NCI-H187 treated with DMSO at 0.1 percent for 48 hours (cell line): ENCODE measurements around the gene POLR1D.
"Not testable (repeated sequence)": the region's sequence is repeated elsewhere in the genome, so short reads cannot be mapped to it uniquely, and the experiment has no call there.

Experiments used
- DNase-seq: peaks from one replicate; lab custom pipeline; 2025; lab: John Stamatoyannopoulos, UW

Gene POLR1D

DNA sequence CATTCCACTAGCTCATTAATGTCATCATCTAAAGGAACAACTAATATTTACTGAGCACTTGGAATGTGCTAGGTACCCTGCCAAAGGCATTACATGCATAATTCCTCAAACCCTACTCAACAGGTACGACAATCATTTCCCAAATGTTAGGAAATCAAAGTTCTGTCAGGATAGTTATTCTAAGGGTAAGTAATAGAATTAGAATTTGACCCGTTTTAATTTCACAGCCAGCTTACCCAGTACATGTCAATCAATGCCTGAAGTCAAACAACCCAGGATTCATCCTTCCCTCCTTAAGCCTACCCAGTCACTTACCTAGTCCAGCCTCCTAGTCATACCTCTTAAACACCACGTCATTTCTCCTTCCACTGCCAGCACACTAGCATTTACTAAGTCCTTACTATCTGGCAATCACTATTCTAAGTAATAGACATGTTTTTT, 3.8 kb upstream of the POLR1D start:
- no peak for DNase-seq

GRCh38 chr13:27619093-27619727, 2.5 kb upstream of the POLR1D start:
- no peak for DNase-seq

GRCh38 chr13:27619728-27620376, 1.8 kb upstream of the POLR1D start:
- no peak for DNase-seq

- peak; percentile 67 for DNase-seq
These were observed 1.1 kb upstream of the POLR1D start, which contains the start of gene LNX2 for GRCh38 chr13:27620377-27621115. Gene LNX2, minus strand, starts transcription at chr13:27620529. Its CDS starts 38,826 bp downstream, at chr13:27581703.

DNA sequence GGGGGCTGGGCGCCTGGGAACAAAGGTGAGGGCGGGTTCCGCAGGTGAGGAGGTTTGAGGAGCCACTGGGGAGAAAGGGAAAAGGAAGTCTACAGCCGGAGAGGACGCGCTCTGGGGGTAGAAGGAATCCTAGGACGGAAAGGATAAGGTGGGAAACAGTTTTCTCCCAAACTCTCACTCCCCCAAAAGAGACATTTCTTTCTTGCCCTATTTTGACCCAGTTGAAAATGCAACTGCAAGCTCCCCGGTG, 651 bp upstream of the POLR1D start:
- DNase-seq, result no peak

- DNase-seq, result no peak
These were observed 569 bp downstream of the POLR1D start for GRCh38 chr13:27622102-27622820.

DNA sequence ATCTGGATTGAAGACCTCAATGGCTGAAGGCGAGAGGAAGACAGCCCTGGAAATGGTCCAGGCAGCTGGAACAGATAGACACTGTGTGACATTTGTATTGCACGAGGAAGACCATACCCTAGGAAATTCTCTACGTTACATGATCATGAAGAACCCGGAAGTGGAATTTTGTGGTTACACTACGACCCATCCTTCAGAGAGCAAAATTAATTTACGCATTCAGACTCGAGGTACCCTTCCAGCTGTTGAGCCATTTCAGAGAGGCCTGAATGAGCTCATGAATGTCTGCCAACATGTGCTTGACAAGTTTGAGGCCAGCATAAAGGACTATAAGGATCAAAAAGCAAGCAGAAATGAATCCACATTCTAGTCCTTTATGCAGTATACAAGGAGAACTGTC, 1.2 kb downstream of the POLR1D start:
- no peak for DNase-seq

DNA sequence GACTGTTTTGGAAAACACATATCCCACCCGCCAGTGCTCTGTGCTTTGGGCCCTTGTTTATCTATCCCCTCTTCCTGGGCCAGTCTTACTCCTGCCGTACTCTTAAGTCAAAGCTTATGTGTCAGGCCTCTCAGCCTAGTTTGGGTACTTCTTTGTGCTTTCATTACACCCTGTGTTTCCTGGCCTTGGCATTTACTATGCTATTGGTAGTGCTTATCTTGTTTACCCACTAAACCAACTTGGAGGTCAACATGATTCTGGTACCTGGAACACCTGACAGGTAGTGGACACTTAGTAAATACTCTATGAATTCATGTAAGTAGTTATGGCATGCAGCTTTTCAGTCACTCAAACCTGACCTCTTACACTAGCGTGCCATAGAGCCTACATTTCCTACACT, 2.4 kb downstream of the POLR1D start:
- DNase-seq, result no peak

GRCh38 chr13:27625839-27626238, 4.1 kb downstream of the POLR1D start:
- DNase-seq, result no peak

- DNase-seq, result no peak
These were observed 5.7 kb downstream of the POLR1D start for GRCh38 chr13:27627380-27627779.

DNA sequence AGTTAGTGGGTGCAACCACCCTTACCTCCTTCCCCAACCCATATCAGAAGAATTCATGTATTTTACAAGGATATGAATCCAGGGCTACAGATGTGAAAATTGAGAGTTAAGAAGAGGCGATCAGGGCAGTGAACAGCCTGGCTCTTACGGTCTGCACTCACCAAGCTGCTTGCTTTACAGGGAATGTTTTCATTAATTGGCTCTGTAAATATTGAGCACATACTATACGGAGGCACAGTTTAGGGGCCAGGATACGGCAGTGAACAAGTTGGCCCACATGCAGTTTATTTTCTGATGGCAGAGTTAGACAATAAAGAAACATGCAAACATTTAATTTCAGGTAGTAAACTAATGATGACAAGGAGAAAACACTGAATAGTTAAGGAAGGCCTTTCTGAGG, 6.4 kb downstream of the POLR1D start:
- DNase-seq, result no peak

GRCh38 chr13:27628766-27629165, 7.1 kb downstream of the POLR1D start:
- DNase-seq, result not testable (repeated sequence)

DNA sequence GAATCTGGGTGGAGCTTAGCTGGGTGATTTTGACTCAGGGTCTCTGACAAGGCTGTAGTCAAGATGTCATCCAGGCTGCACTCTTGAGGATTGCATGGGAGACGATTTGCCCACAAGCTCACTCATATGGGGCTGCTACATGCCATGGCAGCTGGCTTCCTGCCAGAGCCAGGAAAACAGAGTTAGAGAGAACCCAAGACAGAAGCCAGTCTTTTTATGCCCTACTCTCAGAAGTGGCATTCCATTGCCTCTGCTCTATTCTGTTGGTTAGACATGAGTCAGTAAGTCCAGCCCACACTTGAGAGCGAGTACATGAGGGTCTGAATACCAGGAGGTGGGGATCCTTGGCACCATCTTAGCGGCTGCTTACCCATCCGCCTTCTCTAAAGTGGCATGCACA, 9.5 kb downstream of the POLR1D start:
- DNase-seq, result no peak

DNA sequence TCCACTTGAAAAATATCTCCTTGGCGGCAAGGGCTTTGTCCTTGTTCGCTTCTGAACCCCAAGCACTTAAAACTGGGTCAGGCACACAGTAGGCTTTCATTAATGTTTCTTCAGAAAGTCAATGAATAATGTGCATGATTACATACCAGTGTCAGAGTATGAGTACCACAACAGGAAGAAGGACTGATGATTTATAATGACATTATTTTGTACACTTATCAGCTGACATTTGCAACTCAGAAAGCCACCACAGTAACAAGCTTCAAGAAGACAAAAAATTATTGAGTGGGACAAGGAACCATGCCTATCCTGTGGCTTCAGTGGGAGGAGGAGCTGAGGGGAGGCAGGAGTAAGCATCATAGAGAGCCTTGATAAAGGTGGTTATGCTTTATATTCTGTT, 10.0 kb downstream of the POLR1D start:
- no peak for DNase-seq

DNA sequence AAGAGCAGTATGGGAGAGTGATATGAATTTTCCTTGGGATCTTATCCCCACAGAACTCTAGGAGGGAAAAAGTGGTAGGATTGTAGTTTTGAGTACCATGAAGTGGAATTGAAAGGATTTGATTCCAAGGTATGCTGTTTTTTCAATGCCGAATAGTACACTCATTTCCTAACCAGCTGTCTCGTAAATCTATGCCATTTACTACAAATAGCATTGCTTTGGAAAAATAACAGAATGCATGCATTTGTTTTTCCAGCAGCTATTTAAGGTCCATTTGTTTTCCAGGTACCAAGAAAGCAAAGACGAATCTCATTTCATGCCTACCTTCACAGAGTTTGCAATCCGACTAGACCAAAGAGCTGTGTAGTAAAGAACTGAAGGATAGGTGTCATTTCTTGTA, 10.5 kb downstream of the POLR1D start:
- no peak for DNase-seq

GRCh38 chr13:27632648-27633047, 11.0 kb downstream of the POLR1D start:
- no peak for DNase-seq

DNA sequence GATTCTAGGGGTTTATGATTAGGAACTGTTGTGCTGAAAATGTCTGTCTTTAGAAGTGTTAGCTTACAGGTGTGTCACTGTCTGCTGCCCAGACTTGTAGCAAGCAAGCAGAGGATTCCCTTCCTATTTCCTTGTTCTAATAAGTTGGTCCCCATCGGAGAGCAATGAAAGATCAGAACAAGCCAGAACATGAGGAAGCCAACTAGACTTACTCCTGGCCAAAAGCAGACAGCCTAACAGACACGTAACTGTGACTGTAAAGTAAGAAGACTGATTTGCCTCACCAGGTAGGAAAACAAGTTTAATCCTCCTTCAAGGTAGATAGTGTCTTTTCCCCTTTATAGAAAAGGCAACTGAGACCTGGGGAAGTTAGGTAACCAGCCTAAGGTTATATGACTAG, 12.5 kb downstream of the POLR1D start:
- DNase-seq, result no peak

GRCh38 chr13:27634791-27635190, 13.1 kb downstream of the POLR1D start:
- no peak for DNase-seq

GRCh38 chr13:27635266-27635665, 13.6 kb downstream of the POLR1D start:
- DNase-seq, result no peak

DNA sequence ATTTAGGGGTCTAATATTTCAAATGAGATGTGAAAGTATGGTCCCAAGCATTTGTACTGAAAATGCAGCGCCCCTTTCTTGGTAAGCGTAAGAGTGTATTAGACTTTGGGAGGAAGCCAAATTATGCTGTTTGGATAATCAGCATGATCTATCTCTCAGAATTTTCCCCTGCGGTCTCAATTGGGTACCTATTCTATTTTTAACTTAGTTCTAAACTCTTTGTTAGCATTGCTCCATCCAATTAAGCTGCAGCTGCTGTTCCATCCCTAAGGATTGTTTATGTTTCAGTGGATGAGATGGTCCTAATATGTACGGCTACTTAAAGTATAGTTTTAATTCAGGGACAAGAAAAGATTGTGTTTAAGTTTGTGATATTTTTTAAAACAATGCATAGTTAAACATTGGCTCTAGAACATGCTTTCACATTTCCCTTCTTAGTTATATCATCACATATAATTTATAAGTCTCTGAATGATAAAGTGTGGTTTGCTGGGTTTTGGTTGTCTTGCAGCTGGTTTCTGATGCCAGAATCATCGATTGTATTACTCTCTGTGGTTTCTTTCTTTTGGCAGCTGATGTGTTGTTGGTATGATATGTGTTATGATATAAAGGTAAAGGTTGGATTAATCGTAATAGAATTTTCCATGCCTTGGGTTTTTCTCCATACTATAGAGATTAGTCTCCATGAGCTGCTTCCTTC, 15.0 kb downstream of the POLR1D start:
- DNase-seq, result no peak

- DNase-seq, result no peak
These were observed 15.6 kb downstream of the POLR1D start for GRCh38 chr13:27637289-27637626.

DNA sequence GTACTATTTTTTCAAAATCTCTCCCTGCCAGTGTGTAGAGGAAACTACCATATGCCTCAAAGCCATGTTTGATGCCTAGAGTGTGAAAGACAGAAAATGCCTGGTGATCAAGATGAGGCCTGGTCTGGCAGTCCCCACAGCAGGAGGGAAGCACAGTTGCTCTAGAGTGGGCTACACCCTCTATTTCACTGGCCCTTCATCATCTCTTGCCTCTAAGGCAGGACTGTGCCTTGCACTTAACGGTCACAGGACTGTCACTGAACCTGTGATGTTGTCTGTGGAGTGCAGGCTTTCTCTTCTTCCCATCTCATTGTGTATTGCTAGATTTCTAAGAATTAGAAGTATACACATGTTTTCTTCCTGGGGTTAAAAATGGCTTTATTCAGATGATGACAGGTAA, 16.3 kb downstream of the POLR1D start:
- DNase-seq, result no peak
